CD14-positive monocyte (primary cell): ENCODE results near the gene IFRD2. TPM values are rescaled to one million over a fixed set of nuclear protein-coding genes. Genes with fewer than 3 reads are reported as not detected.

Source experiments
- DNase-seq, 3 donors: peaks; one replicate each; pipeline ENCODE4 v3.0.0-alpha.2; 2011 to 2022
- H2AFZ ChIP-seq: 2 replicates; pipeline ENCODE4 v1.6.0; 2012; ENCODE audit warnings: mild to moderate bottlenecking, low read depth, low read length, inconsistent platforms; ENCODE audit not compliant: insufficient read depth, poor library complexity, severe bottlenecking
- H3K27ac ChIP-seq, 2 donors: 1 replicate in 1 of 2; 2 replicates in 1 of 2; pipeline ENCODE4 v1.5.1; 2012 to 2013; ENCODE audit warnings: low read length in 2 of 2, control low read depth in 1 of 2, inconsistent platforms in 1 of 2, low read depth in 1 of 2, mild to moderate bottlenecking in 1 of 2
- H3K27me3 ChIP-seq, 2 donors: one replicate each; pipeline versions ENCODE4 v1.6.0 to v1.6.1; 2011 to 2013; ENCODE audit warnings: low read length in 2 of 2; ENCODE audit not compliant: control insufficient read depth in 2 of 2, insufficient read depth in 2 of 2
- H3K36me3 ChIP-seq, 2 donors: replicated peaks in 1 of 2; 1 replicate in 1 of 2; 2 replicates in 1 of 2; pipeline versions ENCODE4 v1.5.1 to v1.6.1; 2012 to 2013; ENCODE audit warnings: low read length in 2 of 2, control low read depth in 1 of 2, inconsistent platforms in 1 of 2, mild to moderate bottlenecking in 1 of 2; ENCODE audit not compliant: insufficient read depth in 2 of 2, control insufficient read depth in 1 of 2
- H3K4me1 ChIP-seq, 2 donors: 1 replicate in 1 of 2; 2 replicates in 1 of 2; pipeline versions ENCODE4 v1.5.1 to v1.6.1; 2012 to 2013; ENCODE audit warnings: low read length in 2 of 2, control low read depth in 1 of 2, inconsistent platforms in 1 of 2, mild to moderate bottlenecking in 1 of 2, moderate library complexity in 1 of 2; ENCODE audit not compliant: insufficient read depth in 2 of 2, control insufficient read depth in 1 of 2
- H3K4me2 ChIP-seq: replicated peaks from 2 replicates; pipeline ENCODE3; 2012; ENCODE audit warnings: low read length, moderate library complexity, mild to moderate bottlenecking; ENCODE audit not compliant: poor library complexity, severe bottlenecking; ENCODE audit errors: extremely low read depth
- H3K4me3 ChIP-seq, 3 experiments: fragments of 200-600 bp in 1 of 3; sonication (generic) in 1 of 3; replicated peaks in 1 of 3; 1 replicate in 2 of 3; 2 replicates in 1 of 3; pipeline ENCODE4 v1.5.1; 2011 to 2013; ENCODE audit warnings: low read length in 3 of 3, mild to moderate bottlenecking in 3 of 3, control low read depth in 2 of 3, low read depth in 2 of 3, inconsistent platforms in 1 of 3, moderate library complexity in 1 of 3
- H3K79me2 ChIP-seq: 2 replicates; pipeline ENCODE4 v1.6.0; 2012; ENCODE audit warnings: mild to moderate bottlenecking, control low read depth, inconsistent platforms, low read length, moderate library complexity; ENCODE audit not compliant: insufficient read depth
- H3K9ac ChIP-seq: 2 replicates; pipeline ENCODE4 v1.6.0; 2017; ENCODE audit warnings: low read length, mild to moderate bottlenecking; ENCODE audit not compliant: insufficient read depth, poor library complexity, severe bottlenecking
- H3K9me3 ChIP-seq, 2 donors: replicated peaks in 1 of 2; 1 replicate in 1 of 2; 2 replicates in 1 of 2; pipeline versions ENCODE4 v1.5.1 to v1.6.1; 2012 to 2013; ENCODE audit warnings: low read length in 2 of 2, control low read depth in 1 of 2; ENCODE audit not compliant: control insufficient read depth in 1 of 2, insufficient read depth in 1 of 2
- H4K20me1 ChIP-seq: 2 replicates; pipeline ENCODE4 v1.6.0; 2012; ENCODE audit warnings: mild to moderate bottlenecking, low read length, control low read depth, moderate library complexity; ENCODE audit not compliant: insufficient read depth
- H3K27ac Mint-ChIP-seq, 7 donors: one replicate each; pipeline ENCODE4 v1.8.0; 2020; ENCODE audit warnings: mild to moderate bottlenecking in 7 of 7, mixed read lengths in 7 of 7, moderate library complexity in 6 of 7, inconsistent platforms in 2 of 7
- H3K27me3 Mint-ChIP-seq, 3 donors: one replicate each; pipeline ENCODE4 v1.8.0; 2021 to 2022; ENCODE audit warnings: low read depth in 3 of 3, mild to moderate bottlenecking in 3 of 3, mixed read lengths in 3 of 3, moderate library complexity in 3 of 3, inconsistent platforms in 1 of 3
- H3K36me3 Mint-ChIP-seq, 2 donors: one replicate each; pipeline ENCODE4 v1.8.0; 2020; ENCODE audit warnings: mixed read lengths in 2 of 2, inconsistent platforms in 1 of 2, mild to moderate bottlenecking in 1 of 2
- H3K4me1 Mint-ChIP-seq: one replicate; pipeline ENCODE4 v1.8.0; 2020; ENCODE audit warnings: mild to moderate bottlenecking, mixed read lengths
- H3K4me3 Mint-ChIP-seq, 2 donors: one replicate each; pipeline ENCODE4 v1.8.0; 2020; ENCODE audit warnings: mild to moderate bottlenecking in 2 of 2, mixed read lengths in 2 of 2, moderate library complexity in 1 of 2
- H3K9me3 Mint-ChIP-seq, 7 donors: one replicate each; pipeline ENCODE4 v1.8.0; 2020 to 2022; ENCODE audit warnings: mixed read lengths in 7 of 7, mild to moderate bottlenecking in 6 of 7, moderate library complexity in 6 of 7, inconsistent platforms in 2 of 7
- WGBS: methylation state at CpG from one replicate; pipeline ENCODE4 v1.1.5; 2013; ENCODE audit warnings: missing lambda C conversion rate; ENCODE audit not compliant: insufficient coverage; 5-methylcytosine and 5-hydroxymethylcytosine counted together
- intact Hi-C, 2 donors: fragments of 100-400 bp; cut with micrococcal nuclease; formaldehyde crosslinking; loops; one replicate each; pipeline versions ENCODE4 v1.15.0 to v1.15.1; 2023
- polyA plus RNA-seq, 3 donors: library from polyadenylated mRNA; depleted of rRNA in 1 of 3; unstranded in 2 of 3; stranded (reverse) in 1 of 3; fragments of 300-500 nt in 2 of 3; fragments of >200 nt in 1 of 3; fragmentation: Illumina TruSeq in 2 of 3; gene quantifications; 1 replicate in 2 of 3; 2 replicates in 1 of 3; pipeline ENCODE4 v1.2.3, GENCODE V29; 2012 to 2021
- TF ChIP-seq, protein P1 (sequence below): fragments of 200-600 bp; IDR thresholded peaks from one replicate; pipeline ENCODE4 v1.8.0; 2022; ENCODE audit warnings: antibody characterized with exemption, mild to moderate bottlenecking

IFRD2 gene
- polyA plus RNA-seq, 3 donors = 17.1 to 35.1 (median 23.3) TPM

DNA sequence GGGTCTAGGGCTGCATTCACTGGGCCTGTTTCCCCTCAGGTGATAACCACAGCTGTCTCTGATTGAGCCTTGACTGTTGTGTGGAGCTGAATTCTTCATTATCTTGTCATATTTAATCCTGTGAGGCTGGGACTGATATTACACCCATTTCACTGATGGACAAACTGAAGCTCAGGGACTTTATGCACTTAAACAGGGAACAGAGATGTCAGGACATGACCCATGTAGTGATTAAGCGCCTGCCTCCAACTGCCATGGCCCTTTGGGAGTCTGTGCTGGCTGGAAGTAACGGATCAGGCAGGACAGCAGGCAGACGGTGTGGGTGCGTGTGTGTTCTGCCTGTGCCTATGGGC lies 48.7 kb downstream of the IFRD2 start:
- peaks cover 37 to 39% of the 10 kb centered on the region in 2 donors for H3K36me3 ChIP-seq
- peak overlapping the region; percentile 77 for H3K4me2 ChIP-seq
- H3K36me3 Mint-ChIP-seq = peaks cover 38 to 80% of the 10 kb centered on the region in 2 donors

DNA sequence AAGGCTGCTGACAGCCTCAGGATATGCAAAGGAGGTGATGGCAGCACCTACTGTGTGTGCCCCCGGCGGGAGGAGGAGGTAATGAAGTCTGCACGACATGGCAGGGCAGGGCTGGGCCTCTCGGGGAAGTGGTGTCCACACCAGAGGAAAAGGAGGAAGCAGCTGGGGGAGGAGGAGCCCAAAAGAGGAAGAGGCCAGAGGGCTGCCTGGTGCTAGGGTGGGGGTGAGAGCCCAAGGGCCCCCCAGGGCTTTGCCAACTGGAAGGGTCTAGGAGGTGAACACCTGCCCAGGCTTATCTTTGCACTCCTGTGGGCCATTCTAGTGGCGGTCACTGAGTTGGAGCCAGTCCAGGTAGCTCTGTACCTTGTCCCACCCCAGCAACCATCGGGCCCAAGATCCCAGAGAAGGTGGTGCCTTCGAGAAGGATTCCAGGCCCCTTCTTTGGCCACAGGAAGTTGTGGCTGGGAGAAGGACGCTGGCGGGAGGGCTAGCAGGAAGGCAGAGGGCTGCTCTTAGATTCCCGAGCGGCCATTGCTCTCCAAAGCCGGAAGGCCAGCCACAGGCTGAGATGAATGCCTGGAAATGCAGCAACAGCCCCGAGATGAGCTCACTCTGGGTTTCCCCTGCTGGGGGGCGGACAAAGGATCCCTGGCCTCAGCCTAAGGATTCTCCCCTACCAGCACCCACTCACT lies 49.2 kb downstream of the IFRD2 start:
- DNase-seq = peak; percentile 94 to 96 (median 94)
- Histone ChIP-seq H3K36me3 (peaks cover 32 to 34% of the 10 kb centered on the region in 2 donors), H2AFZ (no peak overlapping the region), H3K27me3 (no peaks in the 10 kb centered on the region), H4K20me1 (peaks cover 92% of the 10 kb centered on the region), H3K4me1 (peaks cover 98 to 100% of the 10 kb centered on the region in 2 donors), H3K9ac (peak overlapping the region; percentile 97), H3K79me2 (peaks cover 100% of the 10 kb centered on the region), H3K27ac (peak overlapping the region; percentile 98 to 100), H3K9me3 (no peaks in the 10 kb centered on the region), H3K4me2 (peak overlapping the region; percentile 77), H3K4me3 (peak overlapping the region; percentile 30 to 73 (median 38))
- H3K36me3 Mint-ChIP-seq = peaks cover 36 to 78% of the 10 kb centered on the region in 2 donors
- peak overlapping the region; percentile 70 to 84 for H3K4me3 Mint-ChIP-seq
- TF ChIP-seq, protein P1, sequence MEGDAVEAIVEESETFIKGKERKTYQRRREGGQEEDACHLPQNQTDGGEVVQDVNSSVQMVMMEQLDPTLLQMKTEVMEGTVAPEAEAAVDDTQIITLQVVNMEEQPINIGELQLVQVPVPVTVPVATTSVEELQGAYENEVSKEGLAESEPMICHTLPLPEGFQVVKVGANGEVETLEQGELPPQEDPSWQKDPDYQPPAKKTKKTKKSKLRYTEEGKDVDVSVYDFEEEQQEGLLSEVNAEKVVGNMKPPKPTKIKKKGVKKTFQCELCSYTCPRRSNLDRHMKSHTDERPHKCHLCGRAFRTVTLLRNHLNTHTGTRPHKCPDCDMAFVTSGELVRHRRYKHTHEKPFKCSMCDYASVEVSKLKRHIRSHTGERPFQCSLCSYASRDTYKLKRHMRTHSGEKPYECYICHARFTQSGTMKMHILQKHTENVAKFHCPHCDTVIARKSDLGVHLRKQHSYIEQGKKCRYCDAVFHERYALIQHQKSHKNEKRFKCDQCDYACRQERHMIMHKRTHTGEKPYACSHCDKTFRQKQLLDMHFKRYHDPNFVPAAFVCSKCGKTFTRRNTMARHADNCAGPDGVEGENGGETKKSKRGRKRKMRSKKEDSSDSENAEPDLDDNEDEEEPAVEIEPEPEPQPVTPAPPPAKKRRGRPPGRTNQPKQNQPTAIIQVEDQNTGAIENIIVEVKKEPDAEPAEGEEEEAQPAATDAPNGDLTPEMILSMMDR = no peak
- H3K4me1 Mint-ChIP-seq = peaks cover 95% of the 10 kb centered on the region
- intact Hi-C loops = loop anchor here in 1 of 2 donors (1.0 kb wide), 1 partner anchor 9 kb away; no protein-coding TSS in a partner anchor
- WGBS = under 1% methylated on average over 13 of the region's 14 CpGs
- H3K27ac Mint-ChIP-seq = peak overlapping the region; percentile 96 to 98 (median 98)
- peaks cover 0 to 3% (median 1%) of the 10 kb centered on the region in 3 donors for H3K27me3 Mint-ChIP-seq
- H3K9me3 Mint-ChIP-seq = peaks cover 0 to 2% (median 0%) of the 10 kb centered on the region in 7 donors

More for the DNA sequence above, 48.7 kb downstream of the IFRD2 start:
- H3K4me3 ChIP-seq = peak overlapping the region in 2 of 3 experiments; percentile 38 to 73
- TF ChIP-seq, protein P1 = no peak
- WGBS = 84% methylated on average over 4 of the region's 4 CpGs
- Mint-ChIP-seq H3K27me3 (peaks cover 0 to 3% (median 0%) of the 10 kb centered on the region in 3 donors), H3K4me3 (peak overlapping the region; percentile 70 to 84), H3K27ac (peak overlapping the region; percentile 96 to 98 (median 98)), H3K4me1 (peaks cover 98% of the 10 kb centered on the region), H3K9me3 (peaks cover 0 to 2% (median 0%) of the 10 kb centered on the region in 7 donors)
- H3K79me2 ChIP-seq = peaks cover 100% of the 10 kb centered on the region
- H3K27ac ChIP-seq = peak overlapping the region; percentile 98 to 100
- no peaks in the 10 kb centered on the region for H3K27me3 ChIP-seq
- H4K20me1 ChIP-seq = peaks cover 92% of the 10 kb centered on the region
- no peaks in the 10 kb centered on the region for H3K9me3 ChIP-seq
- no peak overlapping the region for H2AFZ ChIP-seq
- peaks cover 99 to 100% of the 10 kb centered on the region in 2 donors for H3K4me1 ChIP-seq
- no peak for DNase-seq
- intact Hi-C loops = loop anchor here in 1 of 2 donors (1.0 kb wide), 1 partner anchor 9 kb away; no protein-coding TSS in a partner anchor
- peak overlapping the region; percentile 97 for H3K9ac ChIP-seq
